HUES48 (cell line): Measurements from ENCODE around the gene ZCCHC8.
"Not testable (repeated sequence)": the region's sequence is repeated elsewhere in the genome, so short reads cannot be mapped to it uniquely, and the experiment has no call there.

Experiments used
- H3K27ac ChIP-seq: one replicate; pipeline ENCODE4 v1.7.0; 2013; ENCODE audit warnings: low read depth, low read length, inconsistent platforms
- H3K27me3 ChIP-seq: 2 replicates; pipeline ENCODE4 v1.6.1; 2013; ENCODE audit warnings: mild to moderate bottlenecking, low read length; ENCODE audit not compliant: control insufficient read depth, insufficient read depth
- H3K36me3 ChIP-seq: 2 replicates; pipeline ENCODE4 v1.6.1; 2013; ENCODE audit warnings: low read length; ENCODE audit not compliant: control insufficient read depth, insufficient read depth
- H3K4me1 ChIP-seq: 2 replicates; pipeline ENCODE4 v1.6.1; 2013; ENCODE audit warnings: mild to moderate bottlenecking, low read length; ENCODE audit not compliant: control insufficient read depth, insufficient read depth
- H3K4me3 ChIP-seq: 2 replicates; pipeline ENCODE4 v1.5.1; 2013; ENCODE audit warnings: mild to moderate bottlenecking, low read depth, low read length
- H3K9ac ChIP-seq: 2 replicates; pipeline ENCODE4 v1.6.1; 2013; ENCODE audit warnings: mild to moderate bottlenecking, low read depth, low read length, moderate library complexity
- H3K9me3 ChIP-seq: 2 replicates; pipeline ENCODE4 v1.6.1; 2013; ENCODE audit warnings: low read length; ENCODE audit not compliant: control insufficient read depth, insufficient read depth

The ZCCHC8 gene

DNA sequence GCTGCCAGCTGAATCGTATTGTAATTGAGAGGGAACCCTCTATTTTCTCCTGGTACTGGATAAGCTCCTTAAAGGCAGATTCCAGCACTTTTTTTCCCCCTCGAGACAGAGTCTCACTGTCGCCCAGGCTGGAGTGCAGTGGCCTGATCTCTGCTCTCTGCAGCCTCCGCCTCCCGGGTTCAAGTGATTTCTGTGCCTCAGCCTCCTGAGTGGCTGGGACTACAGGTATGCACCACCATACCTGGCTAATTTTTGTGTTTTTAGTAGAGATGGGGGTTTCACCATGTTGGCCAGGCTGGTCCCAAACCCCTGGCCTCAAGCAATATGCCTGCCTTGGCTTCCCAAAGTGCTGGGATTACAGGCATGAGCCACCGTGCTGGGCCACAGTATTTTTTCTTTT, 30.9 kb downstream of the ZCCHC8 start:
- not testable (repeated sequence) for H3K4me3 ChIP-seq, H3K9me3 ChIP-seq, H3K27me3 ChIP-seq, H3K9ac ChIP-seq, H3K4me1 ChIP-seq, H3K27ac ChIP-seq
- peaks cover 32% of the 10 kb centered on the region for H3K36me3 ChIP-seq

DNA sequence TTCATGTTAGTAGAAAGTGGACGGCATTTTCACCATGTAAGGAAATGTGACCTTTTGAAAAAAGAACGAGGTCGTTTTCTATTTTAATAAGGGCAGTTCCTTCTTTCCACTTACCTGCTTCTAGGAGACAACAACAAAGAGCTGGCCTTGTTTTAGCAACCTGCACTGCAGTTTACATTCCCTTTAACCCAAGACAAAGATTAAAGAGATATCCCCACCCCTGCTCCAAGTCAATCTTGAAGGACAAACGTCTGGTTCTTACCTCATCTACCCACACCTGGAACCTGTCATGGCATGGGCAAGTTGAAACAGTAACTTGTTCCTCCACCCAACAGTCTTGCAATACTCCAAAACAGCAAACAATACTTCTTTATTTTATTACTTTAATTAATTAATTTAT, 32.7 kb downstream of the ZCCHC8 start:
- Histone ChIP-seq H3K4me1 (no peaks in the 10 kb centered on the region), H3K36me3 (peaks cover 13% of the 10 kb centered on the region), H3K27me3 (no peaks in the 10 kb centered on the region), H3K9ac (no peak overlapping the region), H3K9me3 (no peaks in the 10 kb centered on the region), H3K4me3 (no peak overlapping the region), H3K27ac (no peak overlapping the region)

DNA sequence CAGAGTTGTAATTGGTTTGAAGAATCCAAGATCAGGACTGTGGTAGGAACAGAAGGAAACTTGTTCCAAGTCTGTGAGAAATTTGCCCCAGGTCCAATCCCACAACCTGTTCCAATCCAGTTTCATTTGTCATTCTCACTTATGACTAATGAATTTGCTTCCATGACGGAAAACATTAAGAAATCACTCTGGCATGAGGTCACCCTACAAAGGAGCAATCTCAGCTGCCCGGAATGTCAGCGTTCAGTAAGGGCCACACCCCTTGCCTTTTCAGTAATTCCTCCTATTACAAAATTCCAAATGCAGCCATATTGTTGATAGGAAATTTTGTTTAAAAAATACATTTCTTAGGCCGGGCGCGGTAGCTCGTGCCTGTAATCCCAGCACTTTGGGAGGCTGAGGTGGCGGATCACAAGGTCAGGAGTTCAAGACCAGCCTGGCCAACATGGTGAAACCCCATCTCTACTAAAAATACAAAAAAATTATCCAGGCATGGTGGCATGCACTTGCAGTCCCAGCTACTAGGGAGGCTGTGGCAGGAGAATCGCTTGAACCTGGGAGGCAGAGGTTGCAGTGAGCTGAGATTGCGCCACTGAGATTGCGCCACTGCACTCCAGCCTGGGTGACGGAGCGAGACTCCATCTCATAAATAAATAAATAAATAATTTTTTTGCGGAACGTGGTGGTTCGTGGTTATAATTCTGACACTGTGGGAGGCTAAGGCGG, 36.3 kb downstream of the ZCCHC8 start:
- H3K9ac ChIP-seq, H3K36me3 ChIP-seq, H3K4me3 ChIP-seq, H3K27ac ChIP-seq, H3K27me3 ChIP-seq, H3K9me3 ChIP-seq, H3K4me1 ChIP-seq: not testable (repeated sequence)

DNA sequence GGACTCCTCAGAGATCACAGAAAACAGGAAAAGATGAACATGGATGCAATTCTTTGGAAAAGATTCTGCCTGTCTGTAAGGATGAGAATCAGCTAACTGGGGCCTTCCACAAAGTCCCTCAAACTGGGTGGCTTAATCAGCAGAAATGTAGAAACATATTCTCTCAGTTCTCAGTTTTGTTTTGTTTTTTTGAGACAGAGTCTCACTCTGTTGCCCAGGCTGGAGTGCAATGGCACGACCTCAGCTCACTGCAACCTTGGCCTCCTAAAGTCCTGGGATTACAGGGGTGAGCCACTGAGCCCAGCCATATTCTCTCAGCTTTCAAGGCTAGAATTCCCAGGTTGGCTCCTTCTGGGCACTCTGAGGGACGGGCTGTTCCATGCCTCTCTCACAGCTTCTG, 40.1 kb downstream of the ZCCHC8 start:
- H3K27ac ChIP-seq: no peak overlapping the region
- H3K4me1 ChIP-seq: no peaks in the 10 kb centered on the region
- no peaks in the 10 kb centered on the region for H3K9me3 ChIP-seq
- H3K9ac ChIP-seq: no peak overlapping the region
- H3K36me3 ChIP-seq: no peaks in the 10 kb centered on the region
- H3K27me3 ChIP-seq: no peaks in the 10 kb centered on the region
- H3K4me3 ChIP-seq: no peak overlapping the region

DNA sequence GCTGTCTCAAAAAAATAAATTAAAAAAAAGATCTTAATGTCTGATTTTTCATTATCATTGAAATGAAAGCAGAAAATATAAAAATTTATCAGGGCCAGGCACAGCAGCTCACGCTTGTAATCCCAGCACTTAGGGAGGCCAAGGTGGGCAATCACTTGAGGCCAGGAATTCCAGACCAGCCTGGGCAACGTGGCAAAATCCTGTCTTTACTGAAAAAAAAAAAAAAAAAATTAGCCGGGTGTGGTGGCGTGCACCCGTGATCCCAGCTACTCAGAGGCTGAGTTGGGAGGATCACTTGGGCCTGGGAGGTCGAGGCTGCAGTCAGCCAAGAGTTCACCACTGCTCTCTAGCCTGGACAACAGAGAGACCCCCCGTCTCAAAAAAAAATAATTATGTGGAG, 40.7 kb downstream of the ZCCHC8 start:
- no peaks in the 10 kb centered on the region for H3K27me3 ChIP-seq
- H3K9ac ChIP-seq: no peak overlapping the region
- H3K36me3 ChIP-seq: no peaks in the 10 kb centered on the region
- H3K4me3 ChIP-seq: no peak overlapping the region
- no peaks in the 10 kb centered on the region for H3K9me3 ChIP-seq
- H3K27ac ChIP-seq: no peak overlapping the region
- no peaks in the 10 kb centered on the region for H3K4me1 ChIP-seq

DNA sequence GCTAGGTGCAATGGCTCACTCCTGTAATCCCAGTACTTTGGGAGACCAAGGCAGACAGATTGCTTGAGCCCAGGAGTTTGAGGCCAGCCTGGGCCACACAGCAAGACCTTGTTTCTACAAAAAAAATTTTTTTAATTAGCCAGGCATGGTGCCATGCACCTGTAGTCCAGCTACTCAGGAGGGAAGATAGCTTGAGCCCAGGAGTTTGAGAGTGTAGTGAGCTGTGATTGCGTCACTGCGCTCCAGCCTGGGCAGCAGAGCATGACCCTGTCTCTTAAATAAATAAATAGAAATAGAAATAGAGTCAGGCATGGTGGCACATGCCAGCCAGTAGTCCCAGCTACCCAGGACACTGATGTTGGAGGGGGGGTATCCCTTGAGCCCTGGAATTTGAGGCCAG, 41.5 kb downstream of the ZCCHC8 start:
- no peaks in the 10 kb centered on the region for H3K4me1 ChIP-seq
- H3K27ac ChIP-seq: no peak overlapping the region
- H3K36me3 ChIP-seq: no peaks in the 10 kb centered on the region
- no peak overlapping the region for H3K9ac ChIP-seq
- no peaks in the 10 kb centered on the region for H3K27me3 ChIP-seq
- H3K9me3 ChIP-seq: no peaks in the 10 kb centered on the region
- no peak overlapping the region for H3K4me3 ChIP-seq

DNA sequence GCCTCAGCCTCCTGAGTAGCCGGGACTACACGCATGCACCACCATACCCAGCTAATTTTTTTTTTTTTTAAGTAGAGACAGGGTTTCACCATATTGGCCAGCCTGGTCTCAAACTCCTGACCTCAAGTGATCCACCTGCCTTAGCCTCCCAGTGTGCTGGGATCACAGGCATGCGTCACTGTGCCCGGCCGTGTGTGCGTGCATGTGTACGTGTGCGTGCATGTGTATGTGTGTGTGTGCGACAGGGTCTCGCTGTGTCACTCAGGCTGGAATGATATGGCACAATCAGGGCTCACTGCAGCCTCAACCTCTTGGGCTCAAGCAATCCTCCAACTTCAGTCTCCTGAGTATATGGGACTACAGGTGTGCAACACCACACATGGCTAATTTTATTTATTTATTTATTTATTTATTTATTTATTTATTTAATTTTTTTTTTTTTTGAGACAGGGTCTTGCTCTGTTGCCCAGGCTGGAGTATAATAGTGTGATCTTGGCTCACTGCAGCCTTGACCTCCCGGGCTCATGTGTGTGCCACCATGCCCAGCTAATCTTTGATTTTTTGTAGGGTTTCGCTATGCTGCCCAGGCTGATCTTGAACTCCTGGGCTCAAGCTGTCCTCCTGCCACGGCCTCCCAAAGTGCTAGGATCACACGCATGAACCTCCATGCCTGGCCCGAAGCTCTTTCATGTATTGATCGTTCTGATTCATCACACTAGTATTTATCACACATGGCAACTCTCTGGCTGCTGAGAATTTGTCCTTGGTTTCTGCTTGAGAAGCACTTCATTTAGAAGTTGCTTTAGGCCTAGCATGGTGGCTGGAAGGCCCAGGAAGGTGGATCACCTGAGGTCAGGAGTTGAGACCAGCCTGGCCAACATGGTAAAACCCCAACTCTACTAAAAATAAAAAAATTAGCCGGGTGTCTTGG, 42.4 kb downstream of the ZCCHC8 start:
- Histone ChIP-seq H3K4me3 (no peak overlapping the region), H3K36me3 (no peaks in the 10 kb centered on the region), H3K27me3 (no peaks in the 10 kb centered on the region), H3K9me3 (no peaks in the 10 kb centered on the region), H3K4me1 (no peaks in the 10 kb centered on the region), H3K9ac (no peak overlapping the region), H3K27ac (no peak overlapping the region)

DNA sequence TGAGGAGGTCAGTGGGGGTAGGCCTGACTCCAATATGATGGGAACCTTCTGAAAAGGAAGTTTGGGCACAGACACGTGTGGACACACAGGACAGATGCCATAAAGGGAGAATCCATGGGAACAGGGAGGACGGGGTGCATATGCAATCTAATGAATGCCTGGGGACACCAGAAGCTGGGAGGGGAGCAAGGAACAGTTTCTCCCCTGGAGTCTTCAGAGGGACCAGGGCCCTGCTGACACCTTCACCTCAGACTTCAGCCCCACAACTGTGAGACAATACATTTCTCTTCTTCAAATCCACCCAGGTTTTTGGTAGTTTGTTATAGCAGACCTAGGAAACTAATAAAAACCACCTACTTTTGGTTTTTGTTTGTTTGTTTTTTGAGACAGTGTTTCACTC, 43.1 kb downstream of the ZCCHC8 start:
- Histone ChIP-seq H3K9ac (no peak overlapping the region), H3K36me3 (no peaks in the 10 kb centered on the region), H3K9me3 (no peaks in the 10 kb centered on the region), H3K27ac (no peak overlapping the region), H3K4me3 (no peak overlapping the region), H3K4me1 (no peaks in the 10 kb centered on the region), H3K27me3 (no peaks in the 10 kb centered on the region)

DNA sequence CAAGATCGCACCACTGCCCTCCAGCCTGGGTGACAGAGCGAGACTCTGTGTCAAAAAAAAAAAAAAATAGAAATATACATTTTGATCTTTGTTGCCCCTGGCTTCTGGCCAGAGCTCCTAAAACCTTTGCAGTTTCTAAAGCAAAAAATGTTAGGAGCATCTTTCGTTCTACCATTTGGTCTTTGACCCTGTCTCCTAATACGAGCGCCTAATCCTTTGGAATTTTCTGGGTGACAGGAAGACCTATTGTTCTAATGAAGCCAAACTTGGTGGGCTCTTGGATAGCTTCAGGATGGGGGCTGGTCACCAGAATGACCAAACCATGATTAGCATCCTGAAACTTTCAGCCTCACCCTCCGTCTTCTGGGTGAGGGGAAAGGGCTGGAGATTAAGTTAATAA, 46.0 kb downstream of the ZCCHC8 start:
- Histone ChIP-seq H3K27me3 (no peaks in the 10 kb centered on the region), H3K9me3 (no peaks in the 10 kb centered on the region), H3K36me3 (no peaks in the 10 kb centered on the region), H3K4me1 (no peaks in the 10 kb centered on the region), H3K4me3 (no peak overlapping the region), H3K27ac (no peak overlapping the region), H3K9ac (no peak overlapping the region)

DNA sequence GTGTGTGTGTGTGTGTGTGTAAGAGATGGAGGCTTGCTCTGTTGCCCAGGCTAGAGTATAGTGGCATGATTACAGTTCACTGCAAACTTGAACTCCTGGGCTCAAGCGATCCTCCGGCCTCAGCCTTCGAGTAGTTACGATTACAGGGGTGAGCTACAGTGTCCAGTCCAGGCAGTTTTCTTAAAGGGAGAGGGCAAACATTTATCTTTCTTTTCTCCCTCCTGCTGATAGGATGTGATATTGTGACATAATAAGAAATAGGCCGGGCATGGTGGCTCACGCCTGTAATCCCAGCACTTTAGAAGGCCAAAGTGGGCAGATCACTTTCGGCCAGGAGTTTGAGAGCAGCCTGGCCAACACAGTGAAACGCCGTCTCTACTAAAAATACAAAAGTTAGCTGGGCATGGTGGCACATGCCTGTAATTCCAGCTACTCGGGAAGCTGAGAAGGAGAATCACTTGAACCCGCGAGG, 46.4 kb downstream of the ZCCHC8 start:
- Histone ChIP-seq H3K9me3 (no peaks in the 10 kb centered on the region), H3K36me3 (no peaks in the 10 kb centered on the region), H3K27me3 (no peaks in the 10 kb centered on the region), H3K4me1 (no peaks in the 10 kb centered on the region), H3K9ac (no peak overlapping the region), H3K4me3 (no peak overlapping the region), H3K27ac (no peak overlapping the region)

DNA sequence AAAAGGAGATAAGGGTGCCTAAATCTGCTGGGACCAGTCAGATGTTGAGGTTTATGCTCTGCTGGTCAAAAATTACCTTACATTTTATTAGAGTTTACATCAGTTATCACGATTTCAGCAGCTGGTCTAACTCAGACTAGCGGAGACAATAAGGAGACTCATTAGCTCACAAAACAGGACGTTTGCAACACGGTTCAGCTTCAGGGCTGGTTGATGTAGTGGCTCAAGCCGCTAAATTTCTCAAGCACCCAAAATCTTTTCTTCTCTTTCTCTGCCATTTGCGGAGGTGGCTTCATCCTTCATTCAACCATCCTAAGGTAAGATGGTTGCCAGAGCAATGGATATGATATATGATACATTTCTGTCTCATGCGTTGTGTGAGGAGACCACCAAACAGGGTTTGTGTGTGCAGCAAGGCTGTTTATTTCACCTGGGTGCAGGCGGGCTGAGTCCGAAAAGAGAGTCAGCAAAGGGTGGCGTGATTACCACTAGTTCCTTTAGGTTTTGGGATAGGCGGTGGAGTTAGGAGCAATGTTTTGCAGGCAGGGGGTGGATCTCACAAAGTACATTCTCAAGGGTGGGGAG, 47.9 kb downstream of the ZCCHC8 start:
- H3K9me3 ChIP-seq: no peaks in the 10 kb centered on the region
- no peaks in the 10 kb centered on the region for H3K27me3 ChIP-seq
- no peaks in the 10 kb centered on the region for H3K36me3 ChIP-seq
- no peak overlapping the region for H3K9ac ChIP-seq
- H3K4me3 ChIP-seq: no peak overlapping the region
- no peak overlapping the region for H3K27ac ChIP-seq
- no peaks in the 10 kb centered on the region for H3K4me1 ChIP-seq
